SK-N-SH (cell line): ENCODE measurements around the gene MTA3. TPM values are rescaled to one million over a fixed set of nuclear protein-coding genes. Genes with fewer than 3 reads are reported as not detected.

Experiments used
- CTCF ChIA-PET: fragments of 300-600, 350-600 bp; formaldehyde crosslinking; extraction: SDS; loops from one replicate; lab custom pipeline; 2021; lab: Yijun Ruan, JAX
- POLR2A ChIA-PET: fragments of 350-600 bp; sonication (Branson Sonifier 250); formaldehyde crosslinking; extraction: SDS; loops from one replicate; lab custom pipeline; 2020; ENCODE audit warnings: antibody characterized with exemption, inconsistent platforms; lab: Yijun Ruan, JAX
- DNase-seq: peaks from one replicate; pipeline ENCODE4 v3.0.0; 2012
- H2AFZ ChIP-seq: fragments of 200-600 bp; sonication (generic); 2 replicates; pipeline ENCODE4 v1.8.1; 2016; ENCODE audit warnings: antibody characterized with exemption, mild to moderate bottlenecking, low read depth
- H3F3A ChIP-seq: fragments of 200-600 bp; sonication (generic); replicated peaks from 2 replicates; pipeline ENCODE3; 2016; ENCODE audit warnings: antibody characterized with exemption, mild to moderate bottlenecking; ENCODE audit not compliant: insufficient read depth
- H3K27ac ChIP-seq, 2 experiments: fragments of 200-500 bp in 1 of 2; fragments of 200-600 bp in 1 of 2; sonication (Bioruptor generic) in 1 of 2; sonication (generic), shearing (Covaris generic) in 1 of 2; 2 replicates each; pipeline versions ENCODE4 v1.5.1 to v1.6.1; 2014 to 2016; ENCODE audit warnings: low read depth in 2 of 2, inconsistent platforms in 1 of 2, low read length in 1 of 2, mild to moderate bottlenecking in 1 of 2, mixed read lengths in 1 of 2
- H3K27me3 ChIP-seq: fragments of 200-600 bp; sonication (generic), shearing (Covaris generic); 2 replicates; pipeline ENCODE4 v1.6.1; 2016; ENCODE audit warnings: mixed run types; ENCODE audit not compliant: insufficient read depth
- H3K36me3 ChIP-seq, 2 experiments: fragments of 200-500 bp in 1 of 2; fragments of 200-600 bp in 1 of 2; sonication (Bioruptor generic) in 1 of 2; sonication (generic) in 1 of 2; replicated peaks in 1 of 2; 2 replicates each; pipeline versions ENCODE3 to v1.5.1; 2014 to 2016; ENCODE audit warnings: low read length in 1 of 2, mild to moderate bottlenecking in 1 of 2; ENCODE audit not compliant: insufficient read depth in 2 of 2, control insufficient read depth in 1 of 2
- H3K4me1 ChIP-seq, 2 experiments: fragments of 200-500 bp in 1 of 2; fragments of 200-600 bp in 1 of 2; sonication (Bioruptor generic) in 1 of 2; sonication (generic), shearing (Covaris generic) in 1 of 2; 2 replicates each; pipeline versions ENCODE4 v1.5.1 to v1.6.1; 2014 to 2016; ENCODE audit warnings: low read depth in 1 of 2, low read length in 1 of 2, mixed run types in 1 of 2; ENCODE audit not compliant: insufficient read depth in 2 of 2, control insufficient read depth in 1 of 2
- H3K4me2 ChIP-seq: fragments of 200-600 bp; sonication (generic), shearing (Covaris generic); 2 replicates; pipeline ENCODE4 v1.6.1; 2017; ENCODE audit warnings: mixed run types
- H3K4me3 ChIP-seq, 2 experiments: fragments of 200-500 bp in 1 of 2; fragments of 200-600 bp in 1 of 2; sonication (Bioruptor generic) in 1 of 2; sonication (generic), shearing (Covaris generic) in 1 of 2; 2 replicates each; pipeline versions ENCODE4 v1.5.1 to v1.8.1; 2014 to 2016; ENCODE audit warnings: low read depth in 2 of 2, inconsistent platforms in 1 of 2, low read length in 1 of 2, mild to moderate bottlenecking in 1 of 2, mixed read lengths in 1 of 2, moderate library complexity in 1 of 2
- H3K79me2 ChIP-seq: fragments of 200-600 bp; sonication (generic); 2 replicates; pipeline ENCODE4 v1.8.1; 2017; ENCODE audit warnings: mild to moderate bottlenecking; ENCODE audit not compliant: insufficient read depth
- H3K9ac ChIP-seq: fragments of 200-600 bp; sonication (generic); 2 replicates; pipeline ENCODE4 v1.6.1; 2017; ENCODE audit warnings: mixed run types
- H3K9me2 ChIP-seq: fragments of 200-600 bp; sonication (generic); 2 replicates; pipeline ENCODE4 v1.6.1; 2017; ENCODE audit warnings: mixed run types
- H3K9me3 ChIP-seq: fragments of 200-600 bp; sonication (generic); 2 replicates; pipeline ENCODE4 v1.6.1; 2017; ENCODE audit warnings: mixed run types, mild to moderate bottlenecking, moderate library complexity
- H4K20me1 ChIP-seq: fragments of 200-600 bp; sonication (generic); 2 replicates; pipeline ENCODE4 v1.6.1; 2017; ENCODE audit warnings: mild to moderate bottlenecking, mixed run types; ENCODE audit not compliant: insufficient read depth
- CTCF ChIP-seq: fragments of 200-600 bp; sonication (generic); IDR thresholded peaks from 2 replicates; pipeline ENCODE4 v1.6.1; 2017; ENCODE audit warnings: antibody characterized with exemption, mild to moderate bottlenecking, moderate library complexity
- FOSL2 ChIP-seq: IDR thresholded peaks from 2 replicates; pipeline ENCODE4 v1.4.0; 2012; ENCODE audit warnings: low read depth, mild to moderate bottlenecking, moderate library complexity, borderline replicate concordance
- FOXJ3 ChIP-seq: sonication (generic); formaldehyde crosslinking; IDR thresholded peaks from 2 replicates; pipeline ENCODE4 v1.5.1; 2020; ENCODE audit warnings: mild to moderate bottlenecking, missing genetic modification reagents
- JUND ChIP-seq: IDR thresholded peaks from 2 replicates; pipeline ENCODE4 v1.4.0; 2012
- MEF2A ChIP-seq: IDR thresholded peaks from 2 replicates; pipeline ENCODE4 v1.4.0; 2012; ENCODE audit warnings: low read depth, borderline replicate concordance
- NRF1 ChIP-seq: IDR thresholded peaks from 2 replicates; pipeline ENCODE4 v1.6.1; 2012; ENCODE audit warnings: low read depth, mild to moderate bottlenecking, low read length
- RAD21 ChIP-seq: IDR thresholded peaks from 2 replicates; pipeline ENCODE4 v1.6.1; 2012; ENCODE audit warnings: mild to moderate bottlenecking, low read length
- REST ChIP-seq: IDR thresholded peaks from 2 replicates; pipeline ENCODE4 v1.6.1; 2012; ENCODE audit warnings: mild to moderate bottlenecking, low read depth, low read length, moderate library complexity
- RXRA ChIP-seq: IDR thresholded peaks from 2 replicates; pipeline ENCODE4 v1.4.0; 2012; ENCODE audit warnings: low read depth, mild to moderate bottlenecking, borderline replicate concordance
- SIN3A ChIP-seq: IDR thresholded peaks from 2 replicates; pipeline ENCODE4 v1.6.1; 2012; ENCODE audit warnings: low read depth, mild to moderate bottlenecking, low read length, moderate library complexity, borderline replicate concordance
- SMC3 ChIP-seq: IDR thresholded peaks from 2 replicates; pipeline ENCODE4 v1.6.1; 2012; ENCODE audit warnings: low read depth, low read length, improper control_type of control experiment
- TEAD4 ChIP-seq: IDR thresholded peaks from 2 replicates; pipeline ENCODE4 v1.4.0; 2012; ENCODE audit warnings: mild to moderate bottlenecking, borderline replicate concordance; ENCODE audit not compliant: insufficient read depth
- YY1 ChIP-seq: IDR thresholded peaks from 2 replicates; pipeline ENCODE4 v1.4.0; 2012; ENCODE audit warnings: low read depth, mild to moderate bottlenecking
- WGBS: methylation state at CpG from one replicate; pipeline ENCODE4 v1.1.6; 2017; ENCODE audit warnings: low lambda C conversion rate; 5-methylcytosine and 5-hydroxymethylcytosine counted together
- polyA plus RNA-seq, 3 experiments: library from polyadenylated mRNA; depleted of rRNA; stranded (reverse); fragments of >200 nt; gene quantifications; 2 replicates each; pipeline ENCODE4 v1.2.3, GENCODE V29; 2012

The MTA3 gene
- polyA plus RNA-seq, 1 of the 3 experiments (the other 2 are of a cell fraction): 30.8 TPM

GRCh38 chr2:42547014-42547413 lies 21.4 kb upstream of the MTA3 start:
- Histone ChIP-seq H3K79me2 (no peaks in the 10 kb centered on the region), H2AFZ (0 out of 2 replicates have a peak overlapping the region, but pooled peaks have one; percentile 52), H3K36me3 (no peaks in the 10 kb centered on the region), H3K4me2 (no peak overlapping the region), H3K27ac (no peak overlapping the region), H3K4me3 (no peak overlapping the region), H3K9me3 (no peaks in the 10 kb centered on the region), H3F3A (no peaks in the 10 kb centered on the region), H3K9ac (no peak overlapping the region), H4K20me1 (no peaks in the 10 kb centered on the region), H3K4me1 (peaks cover 0 to 5% of the 10 kb centered on the region in 2 experiments; a peak in 1 of 4 replicates), H3K27me3 (no peaks in the 10 kb centered on the region), H3K9me2 (no peaks in the 10 kb centered on the region)
- ChIA-PET CTCF (interaction anchor here (0.9 to 1.6 kb wide), 4 partner anchors 10 to 116 kb away, joined by 4 to 6 read pairs (median 5); no protein-coding TSS in a partner anchor), POLR2A (interaction anchor here (0.6 kb wide), 1 partner anchor 70 kb away, joined by 3 read pairs; no protein-coding TSS in a partner anchor)
- 70% methylated on average over 9 of the region's 9 CpGs for WGBS
- no peak for DNase-seq
- TF ChIP-seq JUND (no peak), CTCF (no peak), SMC3 (no peak), SIN3A (no peak), RAD21 (no peak), FOSL2 (no peak), MEF2A (no peak), TEAD4 (no peak), NRF1 (no peak), FOXJ3 (CRISPR knock-in tag) (no peak), YY1 (no peak), REST (no peak), RXRA (no peak)
